Raji (cell line): ENCODE results near the gene SSR4.

Source experiments
- POLR2A ChIP-seq: IDR thresholded peaks from 2 replicates; pipeline ENCODE4 v1.6.1; 2011; ENCODE audit warnings: low read depth, low read length, control low read depth; ENCODE audit not compliant: insufficient read depth

Gene SSR4

DNA sequence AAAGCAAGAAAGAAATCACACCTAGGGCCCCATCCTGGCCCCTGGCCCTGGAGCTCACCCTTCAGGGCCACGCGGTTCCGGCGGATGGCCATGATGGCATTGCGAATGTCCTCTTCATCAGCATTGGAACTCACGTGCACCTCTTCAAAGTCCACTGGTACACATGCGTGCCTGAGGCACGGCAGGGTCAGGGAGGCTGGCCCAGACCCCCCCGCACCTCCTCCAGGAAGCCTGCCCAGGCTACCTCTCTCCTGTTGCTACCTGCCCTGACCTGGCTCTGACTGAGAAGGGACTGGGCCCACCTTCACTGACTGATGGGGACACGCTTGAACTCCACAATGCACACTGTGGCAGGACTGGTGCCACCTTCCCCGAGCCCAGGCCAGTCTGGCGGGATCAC is 4.8 kb upstream of the SSR4 start:
- TF ChIP-seq POLR2A = no peak

DNA sequence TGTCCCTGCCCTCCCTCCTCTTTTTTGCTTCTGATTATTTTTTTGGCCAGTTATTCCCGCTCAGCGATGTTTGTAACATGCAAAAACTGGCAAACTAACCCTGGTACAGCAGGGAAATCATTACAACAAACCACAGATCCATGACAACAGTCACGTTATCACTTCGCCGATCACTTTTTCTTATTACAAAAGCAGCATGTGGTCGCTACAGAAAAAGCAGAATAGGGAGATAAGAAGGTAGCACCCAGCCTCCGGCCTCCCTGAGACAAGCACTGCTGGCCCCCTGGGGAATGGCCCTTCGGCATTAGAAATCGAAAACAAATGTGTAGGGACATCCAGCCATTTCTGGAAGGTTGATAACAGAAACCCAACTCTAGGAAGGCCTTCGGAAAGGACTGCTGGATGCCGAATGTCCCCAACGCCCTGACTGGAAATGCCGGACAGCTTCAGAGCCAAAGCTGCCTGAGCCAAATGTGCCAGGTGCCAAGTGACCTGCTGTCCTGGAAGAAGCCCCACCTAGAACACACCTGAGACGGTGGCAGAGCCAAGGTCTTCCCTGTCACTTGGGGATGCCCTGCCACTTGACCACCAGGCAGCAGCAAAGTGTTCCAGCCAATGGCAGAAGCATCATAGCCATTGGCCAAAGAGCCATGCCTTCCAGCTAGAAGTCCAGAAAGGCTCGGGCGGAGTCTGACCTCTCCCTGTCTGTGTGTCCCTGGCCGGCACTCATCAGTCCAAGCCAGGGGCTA is 3.2 kb upstream of the SSR4 start:
- TF ChIP-seq POLR2A = no peak

DNA sequence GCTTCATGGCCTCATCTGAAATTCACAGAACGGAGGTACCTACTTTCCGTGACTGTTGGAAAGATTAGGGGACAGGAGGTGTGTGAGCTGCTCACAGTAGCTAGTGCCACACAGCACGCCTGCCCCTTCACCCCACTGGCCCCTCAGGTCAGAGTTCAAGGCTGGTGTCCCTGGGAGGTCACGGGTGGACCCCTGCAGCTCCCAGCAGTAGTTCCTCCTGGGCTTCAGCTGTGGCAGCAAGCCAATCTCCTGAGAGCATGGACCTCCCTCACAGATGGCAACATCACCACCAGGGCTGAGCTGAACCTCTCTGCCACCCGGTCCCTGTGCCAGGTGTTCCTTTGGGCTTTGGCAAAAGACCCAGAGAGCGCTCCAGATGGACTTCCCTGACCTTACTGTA is 2.1 kb upstream of the SSR4 start:
- TF ChIP-seq POLR2A = no peak

DNA sequence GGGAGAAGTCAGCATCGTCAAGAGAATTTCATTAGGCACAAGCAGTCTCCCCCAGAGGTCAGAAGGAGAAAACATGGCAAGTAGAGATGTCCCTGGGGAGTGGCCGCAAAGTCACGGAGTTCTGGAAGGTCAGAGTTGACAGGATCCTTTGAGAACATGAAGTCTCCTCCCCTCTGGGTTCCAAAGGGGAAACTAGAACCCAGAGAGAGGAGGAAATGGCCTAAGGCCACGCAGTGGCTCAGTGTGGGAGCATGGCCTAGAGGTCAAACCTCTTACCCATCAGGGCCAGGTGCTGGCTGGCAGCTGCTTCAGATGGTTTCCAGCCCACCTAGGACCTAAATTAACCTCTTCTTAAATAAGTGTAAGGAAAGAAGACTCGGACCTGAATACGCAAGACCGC is 1.2 kb upstream of the SSR4 start:
- no peak for TF ChIP-seq POLR2A

DNA sequence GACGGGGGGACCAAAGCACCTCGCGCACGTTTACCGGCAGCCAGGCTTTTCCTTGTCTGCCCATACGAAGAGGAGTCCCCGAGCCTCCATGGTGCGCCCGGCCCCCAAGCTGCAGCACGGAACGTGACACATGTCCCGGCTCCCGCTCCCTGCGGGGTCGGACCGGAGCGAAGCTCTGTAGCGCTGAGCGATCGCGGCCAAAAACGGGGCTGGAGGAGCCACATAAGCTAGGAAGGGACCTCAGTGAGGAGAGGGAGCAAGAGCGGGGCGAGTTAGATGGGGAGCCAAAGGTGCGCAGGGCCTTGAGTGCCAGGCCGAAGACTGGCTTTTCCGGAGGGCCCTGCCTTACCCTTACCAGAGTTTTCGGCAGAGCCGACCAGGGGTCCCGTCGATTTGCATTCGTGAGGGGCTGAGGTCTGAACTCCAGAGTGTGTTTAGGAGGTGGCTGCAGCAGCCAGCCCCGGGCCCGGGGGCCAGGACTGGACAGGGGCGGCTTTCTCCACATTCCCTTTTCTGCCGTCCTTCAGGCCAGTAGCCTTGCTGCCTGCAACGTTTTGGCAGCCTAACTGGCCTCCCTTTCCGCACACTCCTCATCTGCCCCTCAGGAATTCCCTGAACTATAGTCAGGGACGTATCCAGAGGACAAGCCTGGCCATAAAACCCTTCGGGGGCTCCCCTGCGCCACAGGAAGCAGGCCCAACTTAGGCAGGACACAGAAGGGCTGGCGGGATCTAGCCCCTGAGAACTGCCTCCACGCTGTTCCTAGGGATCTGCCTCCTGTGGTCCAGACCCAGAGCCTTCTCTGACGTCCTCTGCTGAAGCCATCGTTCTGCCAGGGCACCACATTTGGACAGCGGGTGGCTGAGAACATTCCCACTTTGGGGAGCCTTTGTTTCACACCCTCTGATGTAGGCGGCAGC is 689 bp downstream of the SSR4 start:
- TF ChIP-seq POLR2A = no peak

DNA sequence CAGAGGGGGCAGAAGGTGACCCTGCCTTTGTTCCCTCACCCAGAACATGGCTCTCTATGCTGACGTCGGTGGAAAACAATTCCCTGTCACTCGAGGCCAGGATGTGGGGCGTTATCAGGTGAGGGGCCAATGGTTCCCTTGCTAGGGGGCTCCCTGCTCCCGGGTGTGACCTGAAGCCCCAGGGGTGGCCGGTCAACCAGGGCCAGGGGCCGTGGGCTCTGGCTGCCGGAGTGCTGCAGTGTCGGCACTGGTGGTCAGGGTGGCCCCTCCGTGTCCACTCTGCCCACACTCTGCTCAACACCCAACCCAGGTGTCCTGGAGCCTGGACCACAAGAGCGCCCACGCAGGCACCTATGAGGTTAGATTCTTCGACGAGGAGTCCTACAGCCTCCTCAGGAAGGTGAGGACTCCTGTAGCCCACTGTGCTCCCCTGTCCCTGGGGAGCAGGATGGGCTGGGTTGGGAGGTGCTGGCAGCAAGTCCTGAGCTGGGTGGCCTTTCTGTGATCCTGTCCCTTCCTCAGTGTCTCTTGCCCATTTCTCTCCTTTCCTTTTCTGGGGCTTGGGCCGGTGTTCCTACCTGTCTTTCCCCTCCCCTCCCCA is 3.0 kb downstream of the SSR4 start:
- TF ChIP-seq POLR2A = no peak

DNA sequence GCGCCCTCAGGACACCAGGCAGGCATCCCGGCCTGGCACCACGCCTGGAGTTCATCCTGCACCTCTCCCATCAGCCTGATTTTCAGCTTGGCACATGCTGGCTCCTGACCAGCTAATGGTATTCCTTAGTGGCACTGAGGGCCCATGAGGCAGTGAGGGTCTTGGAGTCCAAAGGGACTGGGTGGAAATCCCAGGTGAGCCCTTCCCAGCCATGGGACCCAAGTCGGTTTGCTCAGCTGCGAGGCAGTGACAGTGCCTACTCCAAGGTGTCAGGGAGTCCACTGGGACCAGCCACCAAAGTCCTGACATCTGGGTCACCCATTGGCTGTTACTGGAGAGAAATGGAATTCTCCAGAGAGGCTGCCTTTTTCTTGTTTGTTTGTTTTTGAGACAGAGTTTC is 4.9 kb downstream of the SSR4 start:
- TF ChIP-seq POLR2A = no peak

DNA sequence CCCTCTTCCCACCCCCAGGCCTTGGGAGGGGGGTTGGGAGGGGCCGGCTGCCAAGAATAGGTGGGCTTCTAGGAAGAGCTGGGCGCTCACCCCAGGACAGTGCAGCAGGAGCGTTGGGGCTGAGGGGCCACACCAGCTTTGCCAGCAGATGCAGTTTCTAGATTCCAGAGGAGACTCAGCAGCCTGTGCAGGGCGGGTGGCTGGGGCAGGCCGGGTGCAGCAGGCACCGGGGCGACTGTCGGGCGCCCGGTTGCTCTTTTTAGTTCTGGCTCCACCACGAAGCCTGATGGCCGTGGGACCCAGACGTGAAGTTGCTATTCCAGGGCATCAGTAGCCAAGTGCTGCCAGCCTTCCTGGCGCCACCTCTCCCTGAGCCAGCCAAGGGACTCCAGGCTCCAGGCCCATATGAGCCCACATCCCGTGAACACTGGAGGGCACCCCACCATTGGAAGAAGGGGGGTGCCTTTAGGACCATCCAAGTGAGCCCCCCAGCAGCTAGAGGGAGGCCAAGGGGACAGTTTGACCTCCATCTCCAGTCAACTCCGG is 5.8 kb downstream of the SSR4 start:
- TF ChIP-seq POLR2A = no peak

DNA sequence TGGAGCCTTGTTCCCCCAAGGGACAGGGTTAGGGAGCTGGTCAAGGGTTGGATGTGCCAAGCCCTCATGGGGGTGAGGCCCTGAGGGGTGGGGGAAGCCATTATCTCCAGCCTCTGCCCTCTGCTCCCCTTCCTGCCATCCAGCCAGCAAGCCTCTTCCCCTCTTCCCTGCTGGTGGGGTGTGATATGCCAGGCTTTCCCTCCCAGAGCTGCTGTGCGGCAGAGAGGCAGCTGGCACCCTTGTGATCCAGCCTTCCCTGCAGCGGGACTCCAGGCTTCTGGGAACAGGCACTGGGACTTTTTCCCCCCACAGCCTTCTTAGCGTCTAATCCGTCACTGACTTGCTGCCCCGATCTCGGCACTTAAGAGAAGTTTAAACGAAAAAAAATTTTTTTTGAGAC is 6.3 kb downstream of the SSR4 start:
- TF ChIP-seq POLR2A = no peak; the same call in 1 of the 2 replicates

DNA sequence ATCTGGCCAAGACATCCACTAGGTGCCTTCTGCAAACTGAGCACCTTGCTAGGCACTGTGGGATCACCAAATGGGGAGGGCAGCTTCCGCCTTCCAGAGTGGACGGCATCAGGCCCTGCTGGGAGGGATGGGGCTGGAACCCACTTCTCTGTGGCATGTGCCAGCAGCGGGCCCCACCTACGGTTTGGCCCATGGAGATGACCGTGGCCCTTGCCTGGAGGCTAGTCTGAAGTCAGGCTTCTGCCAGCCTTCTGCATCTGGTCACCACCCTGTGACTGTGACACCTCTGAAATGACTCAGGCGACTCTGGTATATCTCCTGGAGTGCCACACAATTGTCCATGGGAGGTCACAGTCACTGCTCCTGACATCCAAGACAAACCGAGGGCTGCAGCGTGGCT is 7.2 kb downstream of the SSR4 start:
- no peak for TF ChIP-seq POLR2A

DNA sequence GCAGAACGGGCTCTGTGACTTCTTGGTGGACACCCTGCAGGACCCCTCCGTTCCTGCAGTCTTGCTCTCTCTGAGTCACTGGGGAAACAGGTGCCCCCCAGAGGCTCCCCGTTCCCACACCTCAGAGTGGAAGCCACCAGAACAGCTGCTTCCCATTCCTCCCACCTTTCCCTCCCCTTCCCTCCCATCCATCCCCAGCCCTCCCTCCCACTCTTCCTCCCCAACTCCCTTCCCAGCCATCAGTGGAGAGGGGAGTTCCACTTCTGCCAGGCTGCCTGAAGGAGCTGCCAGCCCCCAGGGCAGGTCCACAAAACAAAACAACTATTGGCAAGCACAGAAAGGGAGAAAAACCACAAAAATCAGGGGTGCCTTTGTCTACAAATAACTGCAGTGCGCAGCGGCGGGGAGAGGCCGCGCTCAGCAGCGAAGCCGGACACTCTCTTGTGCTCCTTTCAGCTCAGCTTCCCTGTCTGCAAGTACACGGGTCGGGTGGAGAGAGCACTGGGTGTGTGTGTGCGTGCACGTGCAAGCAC is 8.1 kb downstream of the SSR4 start:
- no peak for TF ChIP-seq POLR2A

DNA sequence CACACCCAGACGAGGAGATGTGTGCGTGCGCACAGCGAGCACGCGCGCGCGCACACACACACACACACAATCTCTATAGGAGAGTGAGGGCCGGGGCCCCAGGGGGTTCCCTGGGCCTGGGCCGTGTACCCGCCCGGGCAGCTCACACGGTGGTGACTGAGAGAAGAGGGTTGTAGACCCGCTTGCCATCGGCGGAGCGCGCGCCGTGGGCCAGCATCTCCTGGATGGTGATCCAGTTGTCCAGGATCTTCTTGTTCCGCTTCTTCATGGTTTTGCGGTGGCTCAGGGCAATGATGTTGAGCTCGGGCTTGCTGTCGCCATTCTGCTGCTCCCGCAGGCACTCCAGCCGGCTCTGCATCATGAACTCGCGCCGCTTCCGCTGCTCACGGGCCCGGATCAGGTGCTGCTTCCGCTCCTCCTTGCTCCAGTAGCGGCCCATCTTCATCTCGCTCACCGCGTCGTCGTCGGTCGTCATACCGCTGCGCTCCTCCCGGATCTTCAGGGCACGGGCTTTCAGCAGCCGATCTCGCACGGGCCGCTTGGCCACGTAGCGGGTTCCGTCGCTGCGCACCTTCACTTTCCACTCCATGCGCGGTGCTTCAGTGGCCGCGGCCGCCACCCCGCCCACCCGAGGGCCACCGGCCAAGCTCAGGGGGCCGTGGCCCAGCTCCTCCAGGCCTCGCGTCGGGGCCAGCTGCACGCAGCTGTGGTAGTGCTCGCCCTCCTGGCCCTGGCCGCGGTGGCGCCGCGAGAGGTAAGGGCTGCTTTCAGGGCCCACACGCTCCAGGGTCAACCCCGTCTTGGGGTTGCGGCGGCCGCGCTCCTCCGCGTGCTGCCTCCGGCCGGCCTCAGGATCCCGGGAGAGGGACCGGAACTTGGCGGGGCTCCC is 9.0 kb downstream of the SSR4 start:
- no peak for TF ChIP-seq POLR2A

DNA sequence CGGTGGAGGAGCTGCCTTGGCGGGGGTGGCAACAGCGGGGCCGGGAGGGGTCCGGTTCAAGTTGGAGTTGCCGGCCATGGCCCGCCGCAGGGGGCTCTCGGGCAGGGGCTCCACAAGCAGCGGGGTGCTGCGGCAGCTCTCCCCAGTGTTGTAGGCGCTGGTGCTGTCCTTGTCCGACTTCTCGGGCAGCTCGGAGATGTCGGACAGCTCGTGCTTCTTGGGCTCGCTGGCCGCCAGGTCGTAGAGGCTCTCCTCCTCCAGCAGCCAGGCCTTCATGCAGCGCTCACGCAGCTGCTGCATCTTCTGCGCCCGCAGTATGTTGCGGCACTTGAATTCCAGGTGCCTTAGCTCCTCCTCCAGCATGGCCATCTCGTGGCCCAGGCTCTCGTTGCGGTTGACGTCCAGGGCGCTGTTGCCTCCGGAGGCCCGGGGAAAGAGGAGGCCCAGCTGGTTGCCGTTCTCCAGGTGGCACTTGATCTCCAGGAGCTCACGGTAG is 9.7 kb downstream of the SSR4 start:
- no peak for TF ChIP-seq POLR2A

DNA sequence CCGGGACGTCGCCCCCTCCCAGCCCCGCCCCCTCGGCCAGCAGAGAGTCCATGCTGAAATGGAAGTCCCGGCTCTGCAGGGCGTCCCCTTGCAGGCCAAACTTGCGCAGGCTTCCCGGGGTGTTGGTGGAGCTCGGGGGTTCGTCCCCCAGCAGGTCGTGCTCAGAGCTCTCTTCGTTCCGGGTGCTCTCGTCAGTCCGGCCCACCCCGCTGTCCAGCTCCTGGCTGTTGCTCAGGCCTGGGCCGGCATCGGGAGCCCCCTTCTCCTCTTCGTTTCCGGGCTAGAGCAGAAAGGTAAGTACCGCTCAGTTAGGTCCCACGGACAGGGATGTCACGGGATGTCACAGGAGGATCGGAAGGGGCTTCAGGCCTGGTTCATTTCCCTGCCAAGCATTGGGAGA is 10.2 kb downstream of the SSR4 start:
- no peak for TF ChIP-seq POLR2A
